Neural progenitor cell (in vitro differentiated cells): ENCODE measurements around the gene SESN3.

Experiments used
- CTCF ChIP-seq: fragments of 200-600 bp; sonication (generic); IDR thresholded peaks from 2 replicates; pipeline ENCODE4 v1.5.1; 2017; ENCODE audit warnings: antibody characterized with exemption, mild to moderate bottlenecking
- EZH2 ChIP-seq: fragments of 200-600 bp; sonication (generic); IDR thresholded peaks from 2 replicates; pipeline ENCODE4 v1.6.1; 2017; ENCODE audit warnings: antibody characterized with exemption, mild to moderate bottlenecking, moderate library complexity
- EZH2phosphoT487 ChIP-seq: fragments of 200-600 bp; sonication (generic); IDR thresholded peaks from 2 replicates; pipeline ENCODE4 v1.6.1; 2017; ENCODE audit warnings: antibody characterized with exemption

- TF ChIP-seq CTCF (no peak), EZH2 (no peak), EZH2phosphoT487 (no peak)
Measured at GRCh38 chr11:95222817-95223216, 8.2 kb downstream of the SESN3 start.
